HG02943 (cell line): Measurements from ENCODE around the gene CASP12.

ENCODE experiments used
- ATAC-seq: cut with Tn5 transposase; IDR thresholded peaks from one replicate; pipeline ENCODE4 v1.9.1; 2021; ENCODE audit warnings: mild to moderate bottlenecking, low read depth, moderate library complexity; ENCODE audit not compliant: unreplicated experiment

Gene CASP12

DNA sequence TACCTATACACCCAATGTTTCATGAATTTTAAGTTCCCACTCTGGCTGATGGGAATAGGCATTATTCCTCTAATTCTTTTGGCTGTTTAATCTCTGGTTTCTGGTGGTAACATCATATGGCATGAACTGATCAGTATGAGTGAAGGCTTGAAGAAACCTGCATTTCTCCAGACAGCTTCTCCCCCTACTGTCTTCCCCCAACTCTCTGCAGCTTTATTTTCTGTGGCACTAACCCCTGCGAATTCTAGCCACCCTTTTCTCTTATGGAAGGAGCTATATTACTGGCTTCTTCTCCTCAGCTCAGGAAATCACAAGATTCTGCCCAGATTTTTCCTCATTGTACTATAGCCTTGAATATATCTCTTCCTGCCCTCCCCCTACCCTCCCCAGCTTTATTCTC is 57.1 kb downstream of the CASP12 start:
- ATAC-seq: no peak

DNA sequence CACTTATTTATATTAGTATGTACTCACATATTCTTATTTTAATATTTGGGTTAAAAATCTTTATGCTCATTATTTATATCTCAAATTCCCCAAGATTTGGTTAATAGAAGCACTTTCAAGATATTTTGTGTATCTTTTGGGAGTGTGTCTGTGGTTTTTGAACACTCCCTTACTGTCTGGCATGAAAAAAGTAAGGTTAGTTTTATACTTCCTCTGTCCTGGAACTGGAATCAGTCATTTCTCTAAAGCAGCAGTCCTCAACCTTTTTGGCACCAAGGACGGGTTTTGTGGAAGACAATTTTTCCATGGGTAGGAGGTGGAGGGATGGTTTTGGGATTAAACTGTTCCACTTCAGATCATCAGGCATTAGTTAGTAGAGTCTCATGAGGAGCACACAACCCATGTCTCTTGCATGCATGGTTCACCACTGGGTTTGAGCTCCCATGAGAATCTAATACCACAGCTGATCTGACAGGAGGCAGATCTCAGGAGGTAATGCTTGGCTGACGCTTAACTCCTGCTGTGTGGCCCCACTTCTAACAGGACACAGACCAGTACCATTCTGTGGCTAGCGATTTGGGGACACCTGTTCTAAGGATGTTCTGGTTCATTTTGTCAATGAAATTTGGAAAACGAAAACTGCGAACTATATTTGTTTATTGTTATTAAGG is 60.2 kb downstream of the CASP12 start:
- ATAC-seq: no peak

DNA sequence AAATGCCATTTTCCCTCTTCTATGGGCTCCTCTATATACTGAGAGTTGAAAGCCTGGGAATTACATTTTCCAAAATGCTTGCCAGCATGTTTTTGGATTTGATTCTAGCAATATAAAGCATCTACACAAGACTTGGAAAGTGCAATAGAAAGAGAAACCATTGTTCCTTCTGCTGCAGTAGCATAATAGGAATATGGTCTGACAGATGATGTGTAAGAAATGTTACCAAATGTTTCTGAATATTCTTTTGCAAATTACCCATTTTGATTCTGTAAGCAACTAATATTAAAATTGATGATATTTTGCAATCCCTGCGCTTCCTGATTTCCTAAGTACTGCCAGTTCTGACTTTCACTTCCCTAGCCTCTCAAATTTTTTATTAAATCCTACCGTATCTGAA is 61.6 kb downstream of the CASP12 start:
- ATAC-seq: no peak
